T-helper 1 cell treated with Interleukin-12 subunit alpha and Interleukin-12 subunit beta and Interleukin-4 antibody, amounts not matched to agents 30 ng/mL and 1 ng/mL, for 36 hours (primary cell): Measurements from ENCODE around the gene SOX8. TPM values are rescaled to one million over a fixed set of nuclear protein-coding genes. Genes with fewer than 3 reads are reported as not detected.
"Not testable (repeated sequence)": the region's sequence is repeated elsewhere in the genome, so short reads cannot be mapped to it uniquely, and the experiment has no call there.

Experiments used
- intact Hi-C: fragments of 100-400 bp; cut with micrococcal nuclease; formaldehyde crosslinking; loops from one replicate; pipeline ENCODE4 v1.15.1; 2024
- total RNA-seq: library from RNA; stranded (reverse); gene quantifications from 2 replicates; pipeline ENCODE4 v1.2.3, GENCODE V29; 2022

The SOX8 gene
- total RNA-seq, 1 donor from 2014 or later: 0.17 TPM

- intact Hi-C loops: no loop called here
These were observed 40.1 kb downstream of the SOX8 start for GRCh38 chr16:1021553-1022160.

GRCh38 chr16:1022466-1022865, 40.9 kb downstream of the SOX8 start:
- intact Hi-C loops: no loop called here

GRCh38 chr16:1024138-1024537, 42.6 kb downstream of the SOX8 start:
- intact Hi-C loops: no loop called here

GRCh38 chr16:1025183-1025809, 43.7 kb downstream of the SOX8 start:
- intact Hi-C loops: not testable (repeated sequence)

GRCh38 chr16:1026057-1026783, 44.6 kb downstream of the SOX8 start:
- intact Hi-C loops: no loop called here

- intact Hi-C loops: no loop called here
These were observed 45.4 kb downstream of the SOX8 start for GRCh38 chr16:1026784-1027500.

GRCh38 chr16:1027501-1027815, 45.9 kb downstream of the SOX8 start:
- intact Hi-C loops: no loop called here

- intact Hi-C loops: no loop called here
These were observed 46.5 kb downstream of the SOX8 start for GRCh38 chr16:1028056-1028455.

- intact Hi-C loops: no loop called here
These were observed 47.1 kb downstream of the SOX8 start for GRCh38 chr16:1028524-1029258.

- intact Hi-C loops: no loop called here
These were observed 47.6 kb downstream of the SOX8 start for GRCh38 chr16:1029259-1029545.

- intact Hi-C loops: no loop called here
These were observed 48.9 kb downstream of the SOX8 start for GRCh38 chr16:1030473-1030901.

GRCh38 chr16:1031666-1032065, 50.1 kb downstream of the SOX8 start:
- intact Hi-C loops: no loop called here

- intact Hi-C loops: no loop called here
These were observed 51.0 kb downstream of the SOX8 start for GRCh38 chr16:1032607-1033006.

- intact Hi-C loops: no loop called here
These were observed 51.6 kb downstream of the SOX8 start for GRCh38 chr16:1033128-1033679.

GRCh38 chr16:1034230-1035065, 52.9 kb downstream of the SOX8 start:
- intact Hi-C loops: no loop called here

- intact Hi-C loops: no loop called here
These were observed 53.5 kb downstream of the SOX8 start for GRCh38 chr16:1035066-1035415.

GRCh38 chr16:1036166-1036565, 54.6 kb downstream of the SOX8 start:
- intact Hi-C loops: no loop called here
